K562 (cell line): ENCODE results near the gene PLA2G2E. TPM values are rescaled to one million over a fixed set of nuclear protein-coding genes. Genes with fewer than 3 reads are reported as not detected.

Experiments
- ATAC-seq: fragments of 200-7000 bp; cut with Tn5 transposase; 3 replicates; pipeline ENCODE4 v1.9.1; 2020; ENCODE audit warnings: moderate library complexity
- BruUV-seq: library from RNA; stranded (reverse); fragments of 400-500 nt; replicated peaks from 2 replicates; lab custom pipeline; 2021; lab: Mats Ljungman, UMichigan
- CTCF ChIA-PET: fragments of 300-600 bp; formaldehyde crosslinking; extraction: SDS; loops from one replicate; lab custom pipeline; 2021; ENCODE audit warnings: low intra/inter-chr PET ratio; lab: Yijun Ruan, JAX
- POLR2A ChIA-PET: fragments of 300-600, 350-650 bp; sonication (Branson Sonifier 250); formaldehyde crosslinking; extraction: SDS; loops from one replicate; lab custom pipeline; 2021; ENCODE audit warnings: antibody characterized with exemption, inconsistent platforms; lab: Yijun Ruan, JAX
- DNase-seq, 4 experiments: peaks; one replicate each; pipeline versions ENCODE4 v3.0.0 to v3.0.0-alpha.2; 2011 to 2018; ENCODE audit warnings: low spot score in 3 of 4, mixed read lengths in 3 of 4; ENCODE audit errors: extremely low read depth in 1 of 4
- FAIRE-seq: peaks from 2 replicates; lab custom pipeline; 2011; peaks lifted over from hg19 to GRCh38; lab: Jason Lieb, UNC
- H2AFZ ChIP-seq: 2 replicates; pipeline ENCODE4 v1.6.0; 2011; ENCODE audit warnings: low read depth, low read length, control low read depth, inconsistent platforms
- H3K27ac ChIP-seq: fragments of 200-600 bp; 3 replicates; pipeline ENCODE4 v1.8.0; 2011; ENCODE audit warnings: low read depth, mild to moderate bottlenecking, control low read depth, inconsistent platforms, low read length, moderate library complexity, mixed read lengths; ENCODE audit errors: extremely low read depth
- H3K27me3 ChIP-seq, 2 experiments: fragments of 300-600 bp in 1 of 2; 2 replicates in 1 of 2; 3 replicates in 1 of 2; pipeline versions ENCODE4 v1.6.0 to v1.8.0; 2011; ENCODE audit warnings: inconsistent platforms in 2 of 2, low read length in 2 of 2, mild to moderate bottlenecking in 1 of 2, mixed read lengths in 1 of 2, moderate library complexity in 1 of 2; ENCODE audit not compliant: control insufficient read depth in 2 of 2, insufficient read depth in 2 of 2
- H3K36me3 ChIP-seq: fragments of 300-600 bp; 3 replicates; pipeline ENCODE4 v1.8.0; 2011; ENCODE audit warnings: mild to moderate bottlenecking, low read length, inconsistent platforms; ENCODE audit not compliant: control insufficient read depth, insufficient read depth
- H3K4me1 ChIP-seq, 2 experiments: fragments of 200-600 bp in 1 of 2; replicated peaks in 1 of 2; 2 replicates in 1 of 2; 3 replicates in 1 of 2; pipeline versions ENCODE4 v1.5.1 to v1.8.0; 2011; ENCODE audit warnings: inconsistent platforms in 2 of 2, low read length in 2 of 2, mild to moderate bottlenecking in 1 of 2, mixed read lengths in 1 of 2, moderate library complexity in 1 of 2; ENCODE audit not compliant: control insufficient read depth in 2 of 2, insufficient read depth in 2 of 2
- H3K4me2 ChIP-seq: 2 replicates; pipeline ENCODE4 v1.6.1; 2011; ENCODE audit warnings: low read length, control low read depth, inconsistent platforms, mixed read lengths; ENCODE audit not compliant: insufficient read depth
- H3K4me3 ChIP-seq: fragments of 200-600 bp; sonication (generic), shearing (Covaris generic); 2 replicates; pipeline ENCODE4 v1.5.1; 2016; ENCODE audit warnings: control low read depth, inconsistent platforms
- H3K79me2 ChIP-seq: fragments of 200-600 bp; 3 replicates; pipeline ENCODE4 v1.8.0; 2011; ENCODE audit warnings: low read length, inconsistent platforms; ENCODE audit not compliant: control insufficient read depth, insufficient read depth
- H3K9ac ChIP-seq, 2 experiments: 2 replicates each; pipeline versions ENCODE4 v1.6.0 to v1.6.1; 2011; ENCODE audit warnings: low read depth in 2 of 2, low read length in 2 of 2, control low read depth in 1 of 2, inconsistent platforms in 1 of 2, mild to moderate bottlenecking in 1 of 2, mixed read lengths in 1 of 2; ENCODE audit not compliant: insufficient read depth in 1 of 2
- H3K9me1 ChIP-seq: one replicate; pipeline ENCODE4 v1.6.0; 2011; ENCODE audit warnings: inconsistent platforms, mild to moderate bottlenecking, low read length, moderate library complexity; ENCODE audit not compliant: control insufficient read depth, insufficient read depth
- H3K9me3 ChIP-seq: replicated peaks from 2 replicates; pipeline ENCODE4 v1.5.1; 2011; ENCODE audit warnings: low read depth, low read length, inconsistent platforms; ENCODE audit not compliant: control insufficient read depth, insufficient read depth
- H4K20me1 ChIP-seq: replicated peaks from 2 replicates; pipeline ENCODE4 v1.6.1; 2011; ENCODE audit warnings: low read length, inconsistent platforms, mixed read lengths; ENCODE audit not compliant: control insufficient read depth, insufficient read depth
- CCNT2 ChIP-seq: IDR thresholded peaks from 2 replicates; pipeline ENCODE4 v1.6.1; 2011; ENCODE audit warnings: borderline replicate concordance, low read depth, mild to moderate bottlenecking, moderate library complexity, mixed read lengths, low read length; ENCODE audit not compliant: insufficient read length; ENCODE audit errors: extremely low read depth
- CHAMP1 ChIP-seq: fragments of 450-650 bp; IDR thresholded peaks from 2 replicates; pipeline ENCODE4 v1.6.1; 2016; ENCODE audit warnings: mild to moderate bottlenecking
- GABPB2 ChIP-seq: fragments of 250-450 bp; sonication (Bioruptor Pico); conservative IDR thresholded peaks from 2 replicates; pipeline ENCODE4 v1.5.1; 2021; ENCODE audit warnings: mild to moderate bottlenecking
- GATAD2A ChIP-seq: fragments of 450-650 bp; IDR thresholded peaks from 2 replicates; pipeline ENCODE4 v1.6.1; 2017
- IRF1 ChIP-seq: sonication (generic); formaldehyde crosslinking; IDR thresholded peaks from 2 replicates; pipeline ENCODE4 v1.8.0; 2022; ENCODE audit warnings: missing genetic modification reagents, mild to moderate bottlenecking, borderline replicate concordance
- NFIX ChIP-seq: fragments of 250-450 bp; sonication (Bioruptor Pico); IDR thresholded peaks from 2 replicates; pipeline ENCODE4 v1.4.0; 2020; ENCODE audit warnings: low read depth, mild to moderate bottlenecking, moderate library complexity
- PRPF4 ChIP-seq: fragments of 200-400 bp; formaldehyde crosslinking; IDR thresholded peaks from one replicate; pipeline ENCODE4 v1.6.1; 2017; ENCODE audit warnings: low read length, low read depth, mild to moderate bottlenecking; ENCODE audit not compliant: insufficient read depth, poor library complexity, severe bottlenecking
- ZNF146 ChIP-seq: IDR thresholded peaks from one replicate; pipeline ENCODE4 v1.6.1; 2018; ENCODE audit warnings: missing compliant biosample characterization; ENCODE audit not compliant: unreplicated experiment
- ZNF184 ChIP-seq: sonication (generic); formaldehyde crosslinking; IDR thresholded peaks from 2 replicates; pipeline ENCODE4 v1.5.0; 2020; ENCODE audit warnings: missing genetic modification reagents
- ZNF24 ChIP-seq: fragments of 450-650 bp; IDR thresholded peaks from 2 replicates; pipeline ENCODE4 v1.6.1; 2016
- ZNF408 ChIP-seq: fragments of 250-450 bp; sonication (Bioruptor Pico); IDR thresholded peaks from 2 replicates; pipeline ENCODE4 v1.4.0; 2020; ENCODE audit warnings: low read depth, mild to moderate bottlenecking, moderate library complexity
- ZNF707 ChIP-seq: fragments of 250-450 bp; sonication (Bioruptor Pico); conservative IDR thresholded peaks from 2 replicates; pipeline ENCODE4 v1.8.0; 2022; ENCODE audit warnings: inconsistent platforms, mild to moderate bottlenecking, moderate library complexity
- WGBS: fragments of 100-300 bp; shearing (Covaris generic); methylation state at CpG from one replicate; pipeline ENCODE4 v1.1.6; 2016; ENCODE audit warnings: low coverage, mixed read lengths; ENCODE audit not compliant: insufficient coverage; ENCODE audit errors: missing lambda C conversion rate; 5-methylcytosine and 5-hydroxymethylcytosine counted together
- in situ Hi-C: fragments of 300-500 bp; cut with MboI; formaldehyde crosslinking; loops from 4 replicates; pipeline ENCODE4 v1.15.0; 2018; ENCODE audit warnings: inconsistent platforms, mixed read lengths
- intact Hi-C: fragments of 100-400 bp; cut with micrococcal nuclease; formaldehyde crosslinking; loops from 2 replicates; pipeline ENCODE4 v1.14.2; 2022
- polyA plus RNA-seq, 8 experiments: library from polyadenylated mRNA; depleted of rRNA in 4 of 8; stranded (reverse) in 5 of 8; unstranded in 3 of 8; fragments of >200 nt; fragmentation: Nextera tagmentation in 2 of 8; fragmentation: Illumina TruSeq in 1 of 8; extraction: Ambion mirVana in 2 of 8; extraction: Trizol in 1 of 8; gene quantifications; 2 replicates each; pipeline versions ENCODE4 v1.2.1 to v1.2.3, GENCODE V29; 2011 to 2014; ENCODE audit warnings: inconsistent platforms in 1 of 8, missing spikeins in 1 of 8
- total RNA-seq, 7 experiments: library from RNA; depleted of rRNA in 6 of 7; stranded (reverse); fragments of >200 nt in 6 of 7; fragmentation: Illumina TruSeq in 2 of 7; extraction: Trizol in 2 of 7; gene quantifications; 2 replicates each; pipeline versions ENCODE4 v1.2.1 to v1.2.3, GENCODE V29; 2011 to 2021; ENCODE audit warnings: low replicate concordance in 1 of 7
- TF ChIP-seq, protein P1 (sequence below): fragments of 450-650 bp; formaldehyde crosslinking; IDR thresholded peaks from 2 replicates; pipeline ENCODE4 v1.4.0; 2020; ENCODE audit warnings: mild to moderate bottlenecking
- TF ChIP-seq, protein P2 (sequence below): fragments of 450-650 bp; IDR thresholded peaks from 2 replicates; pipeline ENCODE4 v1.6.1; 2018; ENCODE audit warnings: mild to moderate bottlenecking, low read depth; ENCODE audit not compliant: partially characterized antibody

Gene PLA2G2E
- total and polyA plus RNA-seq, 9 of the 15 experiments (the other 6 are each of a cell fraction or from before 2014, with no cell fraction given), result not detected

DNA sequence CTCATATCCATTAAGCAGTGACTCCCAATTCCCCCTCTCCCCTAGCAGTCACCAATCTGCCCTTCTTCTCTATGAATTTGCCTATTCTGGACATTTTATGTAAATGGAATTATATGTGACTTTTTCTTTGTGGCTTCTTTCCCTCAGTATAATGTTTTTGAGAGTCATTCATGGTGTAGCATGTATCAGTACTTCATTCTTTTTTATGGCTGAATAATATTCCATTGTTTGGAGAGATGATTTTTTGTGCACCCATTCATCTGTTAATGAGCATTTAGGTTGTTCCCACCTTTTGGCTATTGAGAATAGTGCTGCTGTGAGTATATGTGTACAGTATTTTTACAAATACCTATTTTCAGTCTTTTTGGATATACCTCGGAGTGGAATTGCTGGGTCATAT is 21.8 kb downstream of the PLA2G2E start:
- intact Hi-C loops, result no loop called here
- CTCF ChIA-PET, result no interaction called here

More for the DNA sequence above, 21.8 kb downstream of the PLA2G2E start:
- no peak for ATAC-seq
- no peak overlapping the region for H3K4me3 ChIP-seq
- no peaks in the 10 kb centered on the region for H3K27me3 ChIP-seq
- H3K4me2 ChIP-seq, result no peak overlapping the region
- H3K79me2 ChIP-seq, result no peaks in the 10 kb centered on the region
- H3K36me3 ChIP-seq, result peaks cover 86% of the 10 kb centered on the region
- in situ Hi-C loops, result loop anchor here (25.0 kb wide), 1 partner anchor 1311 kb away; no protein-coding TSS in a partner anchor
- TF ChIP-seq CCNT2 (no peak), ZNF24 (0 out of 2 replicates have a peak, but pooled peaks have one; percentile 29), NFIX (CRISPR knock-in tag) (no peak), ZNF184 (no peak), ZNF408 (CRISPR knock-in tag) (no peak), IRF1 (no peak), PRPF4 (no peak), GABPB2 (CRISPR knock-in tag) (no peak), CHAMP1 (no peak), ZNF146 (CRISPR knock-in tag) (peak; percentile 49), ZNF707 (CRISPR knock-in tag) (no peak), GATAD2A (no peak)
- TF ChIP-seq, protein P1, sequence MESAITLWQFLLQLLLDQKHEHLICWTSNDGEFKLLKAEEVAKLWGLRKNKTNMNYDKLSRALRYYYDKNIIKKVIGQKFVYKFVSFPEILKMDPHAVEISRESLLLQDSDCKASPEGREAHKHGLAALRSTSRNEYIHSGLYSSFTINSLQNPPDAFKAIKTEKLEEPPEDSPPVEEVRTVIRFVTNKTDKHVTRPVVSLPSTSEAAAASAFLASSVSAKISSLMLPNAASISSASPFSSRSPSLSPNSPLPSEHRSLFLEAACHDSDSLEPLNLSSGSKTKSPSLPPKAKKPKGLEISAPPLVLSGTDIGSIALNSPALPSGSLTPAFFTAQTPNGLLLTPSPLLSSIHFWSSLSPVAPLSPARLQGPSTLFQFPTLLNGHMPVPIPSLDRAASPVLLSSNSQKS (CRISPR knock-in tag), result no peak
- TF ChIP-seq, protein P2, sequence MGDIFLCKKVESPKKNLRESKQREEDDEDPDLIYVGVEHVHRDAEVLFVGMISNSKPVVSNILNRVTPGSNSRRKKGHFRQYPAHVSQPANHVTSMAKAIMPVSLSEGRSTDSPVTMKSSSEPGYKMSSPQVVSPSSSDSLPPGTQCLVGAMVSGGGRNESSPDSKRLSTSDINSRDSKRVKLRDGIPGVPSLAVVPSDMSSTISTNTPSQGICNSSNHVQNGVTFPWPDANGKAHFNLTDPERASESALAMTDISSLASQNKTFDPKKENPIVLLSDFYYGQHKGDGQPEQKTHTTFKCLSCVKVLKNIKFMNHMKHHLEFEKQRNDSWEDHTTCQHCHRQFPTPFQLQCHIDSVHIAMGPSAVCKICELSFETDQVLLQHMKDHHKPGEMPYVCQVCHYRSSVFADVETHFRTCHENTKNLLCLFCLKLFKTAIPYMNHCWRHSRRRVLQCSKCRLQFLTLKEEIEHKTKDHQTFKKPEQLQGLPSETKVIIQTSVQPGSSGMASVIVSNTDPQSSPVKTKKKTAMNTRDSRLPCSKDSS, result no peak
- no peaks in the 10 kb centered on the region for H3K9me3 ChIP-seq
- no peaks in the 10 kb centered on the region for H3K9me1 ChIP-seq
- no peak overlapping the region for H2AFZ ChIP-seq
- FAIRE-seq, result no peak
- H3K27ac ChIP-seq, result no peak overlapping the region
- H4K20me1 ChIP-seq, result no peaks in the 10 kb centered on the region
- BruUV-seq, result no TSS peak
- H3K9ac ChIP-seq, result no peak overlapping the region
- no peak for DNase-seq
- no peaks in the 10 kb centered on the region for H3K4me1 ChIP-seq
- POLR2A ChIA-PET, result interaction anchor here (1.4 kb wide), 1 partner anchor 16 kb away, joined by 4 read pairs; no protein-coding TSS in a partner anchor
- 96% methylated on average over 1 of the region's 1 CpG for WGBS
